HPDE6-E6E7 (cell line): ENCODE results near the gene BIRC6.
"Not testable (repeated sequence)": the region's sequence is repeated elsewhere in the genome, so short reads cannot be mapped to it uniquely, and the experiment has no call there.

ENCODE experiments used
- DNase-seq: peaks from one replicate; pipeline ENCODE4 v3.0.0; 2011; ENCODE audit warnings: missing footprints; ENCODE audit errors: extremely low spot score

Gene BIRC6

GRCh38 chr2:32356681-32357317 is at the start of gene BIRC6:
Gene BIRC6, plus strand, starts transcription at chr2:32357023. Its CDS starts 139 bp downstream, at chr2:32357162.
- peak; percentile 93 for DNase-seq

GRCh38 chr2:32310577-32310976 is 46.2 kb upstream of the BIRC6 start:
- DNase-seq, result no peak

DNA sequence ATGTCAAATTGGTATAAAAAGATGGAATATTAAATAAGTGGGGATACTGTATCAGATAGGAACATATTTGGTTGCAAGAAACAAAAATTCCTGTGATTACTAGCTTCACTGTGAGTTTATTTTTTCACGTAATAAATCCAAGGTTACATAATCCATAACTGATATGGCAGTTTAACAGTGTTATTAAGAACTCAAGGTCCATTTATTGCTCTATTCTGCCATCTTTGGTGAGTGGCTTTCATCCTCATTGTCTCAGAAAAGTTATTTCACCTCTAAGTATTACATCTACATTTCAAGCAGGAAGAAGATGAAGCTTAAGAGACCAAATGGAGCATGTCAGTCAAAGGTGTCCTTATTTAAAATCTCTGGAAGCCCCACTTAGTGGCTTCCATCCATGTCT is 41.9 kb upstream of the BIRC6 start:
- no peak for DNase-seq

GRCh38 chr2:32328679-32329078 is 28.1 kb upstream of the BIRC6 start:
- not testable (repeated sequence) for DNase-seq

DNA sequence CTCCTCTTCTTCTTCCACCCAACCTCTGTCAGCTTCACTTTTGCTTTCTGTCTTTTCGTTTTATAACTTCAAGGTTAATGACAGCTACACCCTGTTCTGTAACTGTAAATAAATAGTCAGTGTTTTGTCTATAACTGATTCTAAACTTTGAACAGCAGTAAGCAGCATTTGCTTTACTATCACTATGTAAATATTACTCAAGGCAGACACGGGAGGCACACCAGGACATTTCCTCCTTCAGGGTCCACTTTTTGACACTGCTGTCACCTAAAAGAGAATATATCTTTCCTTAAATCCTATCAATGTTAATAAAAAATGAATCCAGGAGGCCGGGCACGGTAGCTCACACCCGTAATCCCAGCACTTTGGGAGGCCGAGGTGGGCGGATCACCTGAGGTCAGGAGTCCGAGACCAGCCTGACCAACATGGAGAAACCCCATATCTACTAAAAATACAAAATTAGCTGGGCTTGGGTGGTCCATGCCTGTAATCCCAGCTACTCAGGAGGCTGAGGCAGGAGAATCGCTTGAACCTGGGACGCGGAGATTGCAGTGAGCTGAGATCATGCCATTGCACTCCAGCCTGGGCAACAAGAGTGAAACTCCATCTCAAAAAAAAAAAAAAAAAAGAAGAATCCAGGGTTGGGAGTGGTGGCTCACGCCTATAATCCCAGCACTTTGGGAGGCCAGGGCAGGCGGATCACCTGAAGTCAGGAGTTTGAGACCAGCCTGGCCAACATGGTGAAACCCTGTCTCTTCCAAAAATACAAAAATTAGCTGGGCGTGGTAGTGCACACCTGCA is 27.4 kb upstream of the BIRC6 start:
- not testable (repeated sequence) for DNase-seq

GRCh38 chr2:32330136-32330535 is 26.7 kb upstream of the BIRC6 start:
- DNase-seq, result no peak

GRCh38 chr2:32342801-32343200 is 14.0 kb upstream of the BIRC6 start:
- DNase-seq, result no peak

DNA sequence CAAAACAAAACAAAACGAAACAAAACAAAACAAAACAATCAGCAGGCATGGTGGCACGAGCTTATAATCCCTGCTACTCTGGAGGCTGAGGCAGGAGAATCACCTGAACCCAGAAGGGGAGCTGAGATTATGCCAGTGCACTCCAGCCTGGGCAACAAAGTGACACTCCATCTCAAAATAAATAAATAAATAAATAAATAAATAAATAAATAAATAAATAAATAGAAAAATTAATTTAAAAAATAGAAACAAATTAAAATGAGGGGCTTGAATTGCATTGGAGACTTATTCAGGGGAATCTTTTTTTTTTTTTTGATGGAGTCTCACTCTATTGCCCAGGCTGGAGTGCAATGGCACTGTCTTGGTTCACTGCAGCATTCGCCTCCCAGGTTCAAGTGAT is 6.0 kb upstream of the BIRC6 start:
- not testable (repeated sequence) for DNase-seq

DNA sequence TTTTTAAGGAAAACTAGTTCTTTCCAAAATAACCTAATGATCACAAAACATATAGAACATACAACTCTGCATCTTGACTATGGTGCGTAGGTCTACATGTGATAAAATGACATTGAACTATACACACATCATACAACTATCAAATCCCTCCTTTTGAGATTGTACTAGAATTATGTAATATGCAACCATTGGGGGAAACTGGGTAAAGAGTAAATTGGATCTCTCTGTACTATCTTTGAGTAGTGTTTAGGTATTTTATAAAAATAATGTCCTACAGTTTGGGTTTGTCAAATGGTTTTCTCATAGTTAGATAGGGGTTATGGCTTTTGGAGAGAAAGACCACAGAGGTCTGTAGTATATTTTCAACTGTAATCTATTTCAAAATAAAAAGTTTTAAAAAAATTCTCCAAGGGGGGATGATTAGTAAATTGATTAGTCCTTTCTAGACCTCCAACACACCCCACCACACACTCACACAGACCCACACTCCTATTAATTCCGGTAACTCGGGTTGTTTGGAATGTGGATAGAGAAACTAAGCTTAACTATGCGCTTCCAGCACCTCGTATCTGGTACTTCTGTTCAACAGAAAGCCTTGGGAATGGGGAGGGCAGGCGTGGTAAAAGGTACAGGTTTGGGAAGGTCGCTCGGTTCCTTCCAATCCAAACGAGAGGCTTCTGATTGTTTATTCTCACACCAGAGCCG is 695 bp upstream of the BIRC6 start:
- DNase-seq, result peak; percentile 19

- peak; percentile 28 for DNase-seq
Observed at GRCh38 chr2:32357318-32358110, 691 bp downstream of the BIRC6 start.

- DNase-seq, result peak; percentile 16
Observed at GRCh38 chr2:32358111-32358482, 1.3 kb downstream of the BIRC6 start.

DNA sequence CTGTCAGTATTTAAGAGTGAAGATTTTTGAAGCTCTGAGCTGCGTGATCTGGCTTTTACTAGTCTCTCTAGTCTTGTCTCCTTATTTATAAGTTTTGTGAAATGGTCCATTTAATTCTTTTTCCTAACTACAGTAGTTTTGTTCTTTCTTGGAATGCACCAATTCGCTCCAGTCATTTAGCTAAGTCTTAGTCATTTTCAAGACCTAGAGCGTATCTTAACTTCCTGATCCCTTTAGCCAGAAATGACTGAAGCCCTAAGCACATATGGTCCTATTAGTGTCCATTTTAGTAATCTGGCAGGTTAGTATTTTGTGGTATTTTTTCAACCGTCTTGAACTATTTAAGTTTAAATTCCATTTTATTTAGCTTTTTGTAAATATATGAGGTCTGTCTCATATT is 3.6 kb downstream of the BIRC6 start:
- DNase-seq, result no peak

GRCh38 chr2:32362997-32363396 is 6.2 kb downstream of the BIRC6 start:
- not testable (repeated sequence) for DNase-seq

DNA sequence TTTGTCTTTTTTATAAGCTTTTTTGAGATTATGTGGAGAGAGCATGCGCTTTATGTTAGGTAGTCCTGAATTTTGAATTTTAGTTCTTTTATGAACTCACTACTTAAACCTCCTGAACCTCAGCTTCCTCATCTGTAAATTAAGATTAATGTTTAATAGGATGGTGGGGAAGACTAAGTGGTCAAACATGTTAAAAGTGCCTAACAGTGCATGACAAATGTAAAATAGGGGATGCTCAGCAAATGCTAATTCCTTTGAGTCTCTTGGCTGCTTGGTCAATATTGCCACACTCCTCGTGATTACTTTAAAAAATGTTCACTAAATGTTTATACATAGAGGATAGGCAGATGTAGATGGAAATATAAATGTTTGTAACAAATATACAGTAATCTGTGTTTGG is 6.8 kb downstream of the BIRC6 start:
- no peak for DNase-seq

DNA sequence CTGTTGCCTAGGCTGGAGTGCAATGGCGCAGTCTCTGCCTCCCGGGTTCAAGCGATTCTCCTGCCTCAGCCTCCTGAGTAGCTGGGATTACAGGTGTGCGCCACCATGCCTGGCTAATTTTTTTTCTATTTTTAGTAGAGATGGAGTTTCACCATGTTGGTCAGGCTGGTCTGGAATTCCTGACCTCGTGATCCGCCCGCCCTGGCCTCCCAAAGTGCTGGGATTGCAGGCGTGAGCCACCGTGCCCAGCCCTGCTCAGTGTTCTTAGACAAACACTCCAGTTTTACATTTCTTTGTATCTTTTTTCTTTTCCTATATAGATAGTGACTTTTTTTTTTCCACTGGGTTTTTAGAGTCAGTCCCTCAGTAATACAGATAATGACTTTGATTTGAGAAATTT is 7.5 kb downstream of the BIRC6 start:
- not testable (repeated sequence) for DNase-seq

GRCh38 chr2:32365679-32366078 is 8.9 kb downstream of the BIRC6 start:
- DNase-seq, result not testable (repeated sequence)

GRCh38 chr2:32366595-32366994 is 9.8 kb downstream of the BIRC6 start:
- no peak for DNase-seq

GRCh38 chr2:32369222-32369621 is 12.4 kb downstream of the BIRC6 start:
- no peak for DNase-seq

DNA sequence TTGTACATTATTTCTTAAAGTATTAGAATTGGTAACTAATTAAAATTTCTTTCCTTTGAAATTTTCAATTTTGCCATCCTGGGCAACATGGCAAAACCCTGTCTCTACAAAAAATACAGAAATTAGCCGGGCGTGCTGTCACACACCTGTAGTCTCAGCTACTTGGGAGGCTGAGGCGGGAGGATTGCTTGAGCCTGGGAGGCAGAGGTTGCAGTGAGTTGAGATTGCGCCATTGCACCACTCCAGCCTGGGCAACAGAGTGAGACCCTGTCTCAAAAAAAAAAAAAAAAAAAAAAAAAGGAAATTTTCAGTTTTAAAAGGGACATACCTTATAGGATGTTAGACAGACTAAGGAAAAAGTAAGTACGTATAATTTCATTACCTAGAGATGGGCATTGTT is 14.1 kb downstream of the BIRC6 start:
- not testable (repeated sequence) for DNase-seq

DNA sequence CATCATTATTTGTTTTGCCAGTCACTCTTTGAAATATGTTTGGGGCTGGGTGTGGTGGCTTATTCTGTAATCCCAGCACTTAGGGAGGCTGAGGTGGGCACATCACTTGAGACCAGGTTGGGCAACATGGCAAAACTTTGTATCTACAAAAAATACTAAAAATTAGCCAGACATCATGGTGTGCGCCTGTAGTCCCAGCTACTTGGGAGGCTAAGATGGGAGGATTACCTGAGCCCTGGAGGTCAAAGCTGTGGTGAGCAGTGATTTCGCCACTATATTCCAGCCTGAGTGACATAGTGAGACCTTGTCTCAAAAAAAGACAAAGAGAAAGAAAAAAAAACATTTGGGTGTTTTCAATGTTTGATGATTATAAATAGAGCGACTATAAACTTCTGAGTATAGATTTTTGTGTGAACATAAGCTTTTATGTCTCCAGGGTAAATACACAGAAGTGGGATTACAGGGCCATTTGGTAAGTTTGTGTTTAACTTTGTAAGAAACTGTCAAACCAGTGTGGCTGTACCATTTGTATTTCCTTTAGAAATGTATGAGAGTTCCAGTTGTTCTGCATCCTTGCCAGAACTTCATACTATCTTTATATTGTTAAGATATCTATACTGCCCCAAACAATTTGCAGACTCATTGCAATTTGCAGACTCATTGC is 15.8 kb downstream of the BIRC6 start:
- no peak for DNase-seq

DNA sequence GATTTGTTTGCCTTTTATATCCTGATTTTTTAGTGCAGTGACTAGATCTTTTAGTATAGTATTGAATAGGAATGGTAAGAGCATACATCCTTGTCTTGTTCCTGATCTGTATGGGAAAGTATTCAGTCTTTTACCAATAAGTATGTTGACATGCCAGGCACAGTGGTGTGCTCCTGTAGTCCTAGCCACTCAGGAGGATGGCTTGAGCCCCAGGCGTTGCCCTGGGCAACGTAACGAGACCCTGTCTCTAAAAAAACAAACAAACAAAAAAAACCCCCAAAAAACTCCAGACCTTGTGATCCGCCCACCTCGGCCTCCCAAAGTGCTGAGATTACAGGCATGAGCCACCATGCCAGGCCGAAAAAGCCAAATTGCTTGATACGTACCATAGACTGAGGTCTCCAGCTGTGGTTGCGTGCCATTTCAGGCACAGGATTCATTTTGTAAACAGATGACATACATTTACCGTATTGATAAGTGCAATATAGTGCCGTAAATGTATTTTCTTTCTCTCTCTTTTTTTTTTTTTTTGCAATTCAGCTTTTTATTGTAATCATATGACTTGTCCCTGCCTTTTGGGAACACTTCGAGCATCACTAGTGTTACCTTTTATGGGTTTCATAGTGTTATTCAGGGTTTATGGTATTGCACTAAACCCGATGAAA is 18.5 kb downstream of the BIRC6 start:
- DNase-seq, result no peak
